GM21786 (cell line): ENCODE results near the gene MED27.
A peak's percentile ranks its signal among the peaks of the same experiment; 100 is the strongest.

Source experiments
- ATAC-seq: cut with Tn5 transposase; IDR thresholded peaks from one replicate; pipeline ENCODE4 v1.9.1; 2021; ENCODE audit not compliant: unreplicated experiment

Gene MED27

GRCh38 chr9:132079391-132080091 lies at the start of gene MED27:
Gene MED27 (minus strand): TSS chr9:132079867. CDS start chr9:132079844, 23 bp downstream.
- ATAC-seq = peak; percentile 94

- ATAC-seq = no peak
These were observed 48.3 kb upstream of the MED27 start for GRCh38 chr9:132127888-132128534.

- ATAC-seq = no peak
These were observed 47.1 kb upstream of the MED27 start for GRCh38 chr9:132126680-132127236.

- no peak for ATAC-seq
These were observed 46.4 kb upstream of the MED27 start for GRCh38 chr9:132125944-132126679.

GRCh38 chr9:132125361-132125760 lies 45.7 kb upstream of the MED27 start:
- no peak for ATAC-seq

GRCh38 chr9:132124800-132125199 lies 45.1 kb upstream of the MED27 start:
- ATAC-seq = no peak

GRCh38 chr9:132121021-132121420 lies 41.4 kb upstream of the MED27 start:
- no peak for ATAC-seq

- ATAC-seq = no peak
These were observed 38.0 kb upstream of the MED27 start for GRCh38 chr9:132117694-132118093.

- ATAC-seq = no peak
These were observed 36.9 kb upstream of the MED27 start for GRCh38 chr9:132116583-132116982.

GRCh38 chr9:132114102-132114707 lies 34.5 kb upstream of the MED27 start:
- ATAC-seq = no peak

GRCh38 chr9:132109291-132109690 lies 29.6 kb upstream of the MED27 start:
- ATAC-seq = no peak

- no peak for ATAC-seq
These were observed 29.1 kb upstream of the MED27 start for GRCh38 chr9:132108728-132109127.

GRCh38 chr9:132099741-132100407 lies 20.2 kb upstream of the MED27 start:
- no peak for ATAC-seq

GRCh38 chr9:132099167-132099566 lies 19.5 kb upstream of the MED27 start:
- ATAC-seq = no peak

- ATAC-seq = no peak
These were observed 14.7 kb upstream of the MED27 start for GRCh38 chr9:132094314-132094791.

- ATAC-seq = no peak
These were observed 11.1 kb upstream of the MED27 start for GRCh38 chr9:132090771-132091170.

GRCh38 chr9:132087438-132088030 lies 7.9 kb upstream of the MED27 start:
- ATAC-seq = no peak

GRCh38 chr9:132082188-132082587 lies 2.5 kb upstream of the MED27 start:
- no peak for ATAC-seq

GRCh38 chr9:132078699-132079356 lies 839 bp downstream of the MED27 start:
- ATAC-seq = no peak
